Hepatocyte (in vitro differentiated cells): ENCODE measurements around the gene NEUROD6.

Experiments
- CTCF ChIP-seq: fragments of 200-600 bp; sonication (generic); IDR thresholded peaks from 2 replicates; pipeline ENCODE4 v1.5.1; 2016; ENCODE audit warnings: antibody characterized with exemption, mild to moderate bottlenecking; ENCODE audit not compliant: poor library complexity
- EZH2phosphoT487 ChIP-seq: fragments of 200-600 bp; sonication (generic); IDR thresholded peaks from one replicate; pipeline ENCODE4 v1.6.1; 2018; ENCODE audit warnings: antibody characterized with exemption, mild to moderate bottlenecking, low read depth, moderate library complexity; ENCODE audit not compliant: unreplicated experiment, severe bottlenecking

- TF ChIP-seq EZH2phosphoT487 = no peak
- no peak for TF ChIP-seq CTCF
These were observed 31.1 kb upstream of the NEUROD6 start for GRCh38 chr7:31371621-31372020.
